ENCODE measurements around the gene PDCD5.

PDCD5 gene

GRCh38 chr19:32543115-32543900 is 37.7 kb upstream of the PDCD5 start (continued):
- TF ChIP-seq, protein P1, sequence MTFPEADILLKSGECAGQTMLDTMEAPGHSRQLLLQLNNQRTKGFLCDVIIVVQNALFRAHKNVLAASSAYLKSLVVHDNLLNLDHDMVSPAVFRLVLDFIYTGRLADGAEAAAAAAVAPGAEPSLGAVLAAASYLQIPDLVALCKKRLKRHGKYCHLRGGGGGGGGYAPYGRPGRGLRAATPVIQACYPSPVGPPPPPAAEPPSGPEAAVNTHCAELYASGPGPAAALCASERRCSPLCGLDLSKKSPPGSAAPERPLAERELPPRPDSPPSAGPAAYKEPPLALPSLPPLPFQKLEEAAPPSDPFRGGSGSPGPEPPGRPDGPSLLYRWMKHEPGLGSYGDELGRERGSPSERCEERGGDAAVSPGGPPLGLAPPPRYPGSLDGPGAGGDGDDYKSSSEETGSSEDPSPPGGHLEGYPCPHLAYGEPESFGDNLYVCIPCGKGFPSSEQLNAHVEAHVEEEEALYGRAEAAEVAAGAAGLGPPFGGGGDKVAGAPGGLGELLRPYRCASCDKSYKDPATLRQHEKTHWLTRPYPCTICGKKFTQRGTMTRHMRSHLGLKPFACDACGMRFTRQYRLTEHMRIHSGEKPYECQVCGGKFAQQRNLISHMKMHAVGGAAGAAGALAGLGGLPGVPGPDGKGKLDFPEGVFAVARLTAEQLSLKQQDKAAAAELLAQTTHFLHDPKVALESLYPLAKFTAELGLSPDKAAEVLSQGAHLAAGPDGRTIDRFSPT (tag by site-specific recombination; IDR thresholded peaks at IDR 0.05): no peak
- no peak for TF ChIP-seq GLIS1 (tag by site-specific recombination; IDR thresholded peaks at IDR 0.05)
- no peak for TF ChIP-seq ZNF560 (tag by site-specific recombination; IDR thresholded peaks at IDR 0.05; ENCODE audit: borderline replicate concordance)

DNA sequence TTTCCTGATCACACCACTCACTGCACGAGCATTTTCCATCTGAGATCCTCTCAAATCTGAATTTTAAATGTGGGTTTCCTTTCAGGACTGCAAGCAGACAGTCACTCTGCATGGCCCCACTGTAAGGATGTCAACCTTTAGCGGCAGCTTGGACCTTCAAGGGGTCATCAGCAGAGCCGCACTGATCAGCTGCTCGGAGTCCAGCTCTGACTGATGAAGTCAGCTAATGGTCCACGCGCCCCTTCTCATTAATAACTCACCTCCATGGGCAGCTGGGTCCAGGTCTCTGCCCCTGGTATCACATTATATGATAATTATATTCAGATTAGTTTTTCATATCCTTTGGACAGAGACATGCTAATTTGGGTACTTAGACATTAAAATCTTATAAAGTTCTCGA is 36.1 kb upstream of the PDCD5 start:
- POLR2A ChIA-PET: no interaction called here
- no peak for TF ChIP-seq ZNF658 (tag by site-specific recombination; IDR thresholded peaks at IDR 0.05)
- TF ChIP-seq, protein P2, sequence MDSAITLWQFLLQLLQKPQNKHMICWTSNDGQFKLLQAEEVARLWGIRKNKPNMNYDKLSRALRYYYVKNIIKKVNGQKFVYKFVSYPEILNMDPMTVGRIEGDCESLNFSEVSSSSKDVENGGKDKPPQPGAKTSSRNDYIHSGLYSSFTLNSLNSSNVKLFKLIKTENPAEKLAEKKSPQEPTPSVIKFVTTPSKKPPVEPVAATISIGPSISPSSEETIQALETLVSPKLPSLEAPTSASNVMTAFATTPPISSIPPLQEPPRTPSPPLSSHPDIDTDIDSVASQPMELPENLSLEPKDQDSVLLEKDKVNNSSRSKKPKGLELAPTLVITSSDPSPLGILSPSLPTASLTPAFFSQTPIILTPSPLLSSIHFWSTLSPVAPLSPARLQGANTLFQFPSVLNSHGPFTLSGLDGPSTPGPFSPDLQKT (IDR thresholded peaks at IDR 0.05; ENCODE audit: borderline replicate concordance, low read depth, low read length): no peak
- TF ChIP-seq ZFP37 (tag by site-specific recombination; IDR thresholded peaks at IDR 0.05): no peak
- no peak for TF ChIP-seq ZNF24 (tag by site-specific recombination; IDR thresholded peaks at IDR 0.05)
- no peak for TF ChIP-seq ZFHX2 (tag by site-specific recombination; conservative IDR thresholded peaks at IDR 0.05)
- TF ChIP-seq ZNF394 (tag by site-specific recombination; IDR thresholded peaks at IDR 0.05; ENCODE audit: borderline replicate concordance): no peak
- Histone ChIP-seq H3K9me3 (ENCODE audit: control insufficient read depth, insufficient read depth, low read depth, low read length) (no peaks in the 10 kb centered on the region), H3K4me1 (ENCODE audit: control insufficient read depth, insufficient read depth, low read length) (peaks cover 8% of the 10 kb centered on the region), H3K4me3 (ENCODE audit: low read depth, low read length) (no peak overlapping the region), H3K27ac (ENCODE audit: extremely low read depth, low read depth, low read length) (no peak overlapping the region), H3K36me3 (ENCODE audit: control insufficient read depth in 2 of 2, insufficient read depth in 1 of 2, low read length in 2 of 2) (no peaks in the 10 kb centered on the region; a peak in 1 of 3 replicates)
- CTCF ChIA-PET: interaction anchor here (0.5 to 0.6 kb wide), 2 partner anchors 9 to 1551 kb away, joined by 3 read pairs; no protein-coding TSS in a partner anchor

- TF ChIP-seq ZFP3 (tag by site-specific recombination; IDR thresholded peaks at IDR 0.05; ENCODE audit: low read depth) (no peak), RBAK (tag by site-specific recombination; IDR thresholded peaks at IDR 0.05) (no peak), ZNF600 (tag by site-specific recombination; IDR thresholded peaks at IDR 0.05) (no peak), ZNF544 (tag by site-specific recombination; IDR thresholded peaks at IDR 0.05) (no peak), ZNF513 (tag by site-specific recombination; IDR thresholded peaks at IDR 0.05) (no peak), ZNF571 (tag by site-specific recombination; IDR thresholded peaks at IDR 0.05) (no peak), MYNN (tag by site-specific recombination; IDR thresholded peaks at IDR 0.05; ENCODE audit: borderline replicate concordance) (no peak), ZBTB17 (tag by site-specific recombination; IDR thresholded peaks at IDR 0.05) (no peak), ZNF10 (tag by site-specific recombination; IDR thresholded peaks at IDR 0.05) (no peak), KLF7 (tag by site-specific recombination; IDR thresholded peaks at IDR 0.05; ENCODE audit: borderline replicate concordance) (no peak), ZNF624 (tag by site-specific recombination; IDR thresholded peaks at IDR 0.05) (no peak), GLI2 (tag by site-specific recombination; IDR thresholded peaks at IDR 0.05; ENCODE audit: borderline replicate concordance, low read depth) (no peak), ZNF555 (tag by site-specific recombination; conservative IDR thresholded peaks at IDR 0.05) (no peak), ZSCAN23 (tag by site-specific recombination; IDR thresholded peaks at IDR 0.05) (no peak)
- TF ChIP-seq, protein P3, sequence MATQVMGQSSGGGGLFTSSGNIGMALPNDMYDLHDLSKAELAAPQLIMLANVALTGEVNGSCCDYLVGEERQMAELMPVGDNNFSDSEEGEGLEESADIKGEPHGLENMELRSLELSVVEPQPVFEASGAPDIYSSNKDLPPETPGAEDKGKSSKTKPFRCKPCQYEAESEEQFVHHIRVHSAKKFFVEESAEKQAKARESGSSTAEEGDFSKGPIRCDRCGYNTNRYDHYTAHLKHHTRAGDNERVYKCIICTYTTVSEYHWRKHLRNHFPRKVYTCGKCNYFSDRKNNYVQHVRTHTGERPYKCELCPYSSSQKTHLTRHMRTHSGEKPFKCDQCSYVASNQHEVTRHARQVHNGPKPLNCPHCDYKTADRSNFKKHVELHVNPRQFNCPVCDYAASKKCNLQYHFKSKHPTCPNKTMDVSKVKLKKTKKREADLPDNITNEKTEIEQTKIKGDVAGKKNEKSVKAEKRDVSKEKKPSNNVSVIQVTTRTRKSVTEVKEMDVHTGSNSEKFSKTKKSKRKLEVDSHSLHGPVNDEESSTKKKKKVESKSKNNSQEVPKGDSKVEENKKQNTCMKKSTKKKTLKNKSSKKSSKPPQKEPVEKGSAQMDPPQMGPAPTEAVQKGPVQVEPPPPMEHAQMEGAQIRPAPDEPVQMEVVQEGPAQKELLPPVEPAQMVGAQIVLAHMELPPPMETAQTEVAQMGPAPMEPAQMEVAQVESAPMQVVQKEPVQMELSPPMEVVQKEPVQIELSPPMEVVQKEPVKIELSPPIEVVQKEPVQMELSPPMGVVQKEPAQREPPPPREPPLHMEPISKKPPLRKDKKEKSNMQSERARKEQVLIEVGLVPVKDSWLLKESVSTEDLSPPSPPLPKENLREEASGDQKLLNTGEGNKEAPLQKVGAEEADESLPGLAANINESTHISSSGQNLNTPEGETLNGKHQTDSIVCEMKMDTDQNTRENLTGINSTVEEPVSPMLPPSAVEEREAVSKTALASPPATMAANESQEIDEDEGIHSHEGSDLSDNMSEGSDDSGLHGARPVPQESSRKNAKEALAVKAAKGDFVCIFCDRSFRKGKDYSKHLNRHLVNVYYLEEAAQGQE (tag by site-specific recombination; IDR thresholded peaks at IDR 0.05): no peak
- ChIA-PET POLR2A (interaction anchor here (0.7 kb wide), 1 partner anchor 203 kb away, joined by 4 read pairs; no protein-coding TSS in a partner anchor), CTCF (interaction anchor here (0.7 kb wide), 1 partner anchor 1154 kb away, joined by 3 read pairs; no protein-coding TSS in a partner anchor)
- no peak overlapping the region for H3K4me3 ChIP-seq (ENCODE audit: low read depth, low read length)
- no peaks in the 10 kb centered on the region for H3K9me3 ChIP-seq (ENCODE audit: control insufficient read depth, insufficient read depth, low read depth, low read length)
- H3K36me3 ChIP-seq (ENCODE audit: control insufficient read depth in 2 of 2, insufficient read depth in 1 of 2, low read length in 2 of 2): no peaks in the 10 kb centered on the region; a peak in 1 of 3 replicates
- no peak overlapping the region for H3K27ac ChIP-seq (ENCODE audit: extremely low read depth, low read depth, low read length)
- no peaks in the 10 kb centered on the region for H3K4me1 ChIP-seq (ENCODE audit: control insufficient read depth, insufficient read depth, low read length)
These were observed 30.3 kb upstream of the PDCD5 start for GRCh38 chr19:32550666-32551065.
